ENCODE measurements around the gene RASGRF1.

RASGRF1 gene

GRCh38 chr15:79088426-79089205 lies 2.0 kb downstream of the RASGRF1 start:
- TF ChIP-seq CTCF (IDR thresholded peaks at IDR 0.05; ENCODE audit: low read depth, low read length) = no peak
- H3K4me3 ChIP-seq (ENCODE audit: low read depth, low read length) = no peak overlapping the region

- no peak overlapping the region for H3K4me3 ChIP-seq (ENCODE audit: low read depth, low read length)
- no peak for TF ChIP-seq CTCF (IDR thresholded peaks at IDR 0.05; ENCODE audit: low read depth, low read length)
These were observed 3.8 kb downstream of the RASGRF1 start for GRCh38 chr15:79086814-79087213.

- no peak for TF ChIP-seq CTCF (IDR thresholded peaks at IDR 0.05; ENCODE audit: low read depth, low read length)
- H3K4me3 ChIP-seq (ENCODE audit: low read depth, low read length) = no peak overlapping the region
These were observed 6.1 kb downstream of the RASGRF1 start for GRCh38 chr15:79084308-79084968.

- no peak overlapping the region for H3K4me3 ChIP-seq (ENCODE audit: low read depth, low read length)
- TF ChIP-seq CTCF (IDR thresholded peaks at IDR 0.05; ENCODE audit: low read depth, low read length) = no peak
These were observed 7.4 kb downstream of the RASGRF1 start for GRCh38 chr15:79083154-79083553.

- no peak for TF ChIP-seq CTCF (IDR thresholded peaks at IDR 0.05; ENCODE audit: low read depth, low read length)
- H3K4me3 ChIP-seq (ENCODE audit: low read depth, low read length) = no peak overlapping the region
These were observed 8.1 kb downstream of the RASGRF1 start for GRCh38 chr15:79082363-79083070.

- TF ChIP-seq CTCF (IDR thresholded peaks at IDR 0.05; ENCODE audit: low read depth, low read length) = no peak
- no peak overlapping the region for H3K4me3 ChIP-seq (ENCODE audit: low read depth, low read length)
These were observed 11.7 kb downstream of the RASGRF1 start for GRCh38 chr15:79078763-79079410.

Data from WI38 (cell line).